ENCODE results near the gene RAPGEF6.

DNA sequence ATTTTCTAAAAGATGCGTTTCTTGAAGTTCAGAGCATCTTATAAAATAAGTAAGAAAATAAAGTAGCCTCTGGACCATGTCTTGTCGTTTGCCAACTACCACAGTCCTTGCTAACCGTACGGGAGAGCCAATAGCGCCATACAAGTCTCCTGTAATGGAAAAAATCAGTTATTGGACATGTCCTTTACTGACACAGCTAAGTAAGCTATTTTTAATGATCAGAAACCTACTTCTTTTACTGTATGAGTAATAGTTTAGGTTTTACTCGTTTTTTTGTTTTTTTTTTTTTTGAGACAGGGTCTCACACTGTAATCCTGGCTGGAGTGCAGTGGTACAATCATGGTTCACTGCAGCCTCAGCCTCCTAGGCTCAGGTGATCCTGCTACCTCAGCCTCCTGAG, 37.7 kb upstream of the RAPGEF6 start:
- TF ChIP-seq, protein P1, sequence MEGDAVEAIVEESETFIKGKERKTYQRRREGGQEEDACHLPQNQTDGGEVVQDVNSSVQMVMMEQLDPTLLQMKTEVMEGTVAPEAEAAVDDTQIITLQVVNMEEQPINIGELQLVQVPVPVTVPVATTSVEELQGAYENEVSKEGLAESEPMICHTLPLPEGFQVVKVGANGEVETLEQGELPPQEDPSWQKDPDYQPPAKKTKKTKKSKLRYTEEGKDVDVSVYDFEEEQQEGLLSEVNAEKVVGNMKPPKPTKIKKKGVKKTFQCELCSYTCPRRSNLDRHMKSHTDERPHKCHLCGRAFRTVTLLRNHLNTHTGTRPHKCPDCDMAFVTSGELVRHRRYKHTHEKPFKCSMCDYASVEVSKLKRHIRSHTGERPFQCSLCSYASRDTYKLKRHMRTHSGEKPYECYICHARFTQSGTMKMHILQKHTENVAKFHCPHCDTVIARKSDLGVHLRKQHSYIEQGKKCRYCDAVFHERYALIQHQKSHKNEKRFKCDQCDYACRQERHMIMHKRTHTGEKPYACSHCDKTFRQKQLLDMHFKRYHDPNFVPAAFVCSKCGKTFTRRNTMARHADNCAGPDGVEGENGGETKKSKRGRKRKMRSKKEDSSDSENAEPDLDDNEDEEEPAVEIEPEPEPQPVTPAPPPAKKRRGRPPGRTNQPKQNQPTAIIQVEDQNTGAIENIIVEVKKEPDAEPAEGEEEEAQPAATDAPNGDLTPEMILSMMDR (IDR thresholded peaks at IDR 0.05 in 4 of 5, conservative IDR thresholded peaks at IDR 0.05 in 1 of 5), result no peak
- TF ChIP-seq POLR2A (IDR thresholded peaks at IDR 0.05), result no peak
